GM12892 (cell line): Measurements from ENCODE around the gene RMND5B.
"Not testable (repeated sequence)": the region's sequence is repeated elsewhere in the genome, so short reads cannot be mapped to it uniquely, and the experiment has no call there.

Source experiments
- POLR2A ChIP-seq: IDR thresholded peaks from 2 replicates; pipeline ENCODE4 v1.6.1; 2011; ENCODE audit warnings: low read depth, low read length, control low read depth
- POLR2AphosphoS5 ChIP-seq: IDR thresholded peaks from 2 replicates; pipeline ENCODE4 v1.6.1; 2011; ENCODE audit warnings: low read depth, low read length, control low read depth
- TAF1 ChIP-seq: IDR thresholded peaks from 2 replicates; pipeline ENCODE4 v1.6.1; 2011; ENCODE audit warnings: low read depth, mild to moderate bottlenecking, control low read depth, low read length, borderline replicate concordance

- TF ChIP-seq TAF1, POLR2A, POLR2AphosphoS5: not testable (repeated sequence)
Measured at GRCh38 chr5:178127300-178128009, 3.4 kb upstream of the RMND5B start.
